HG03378 (cell line): ENCODE measurements around the gene DKK2.
A peak's percentile ranks its signal among the peaks of the same experiment; 100 is the strongest.
"Not testable (repeated sequence)": the region's sequence is repeated elsewhere in the genome, so short reads cannot be mapped to it uniquely, and the experiment has no call there.

ENCODE experiments used
- ATAC-seq: cut with Tn5 transposase; IDR thresholded peaks from one replicate; pipeline ENCODE4 v1.9.1; 2021; ENCODE audit warnings: mild to moderate bottlenecking, moderate library complexity; ENCODE audit not compliant: unreplicated experiment

The DKK2 gene

DNA sequence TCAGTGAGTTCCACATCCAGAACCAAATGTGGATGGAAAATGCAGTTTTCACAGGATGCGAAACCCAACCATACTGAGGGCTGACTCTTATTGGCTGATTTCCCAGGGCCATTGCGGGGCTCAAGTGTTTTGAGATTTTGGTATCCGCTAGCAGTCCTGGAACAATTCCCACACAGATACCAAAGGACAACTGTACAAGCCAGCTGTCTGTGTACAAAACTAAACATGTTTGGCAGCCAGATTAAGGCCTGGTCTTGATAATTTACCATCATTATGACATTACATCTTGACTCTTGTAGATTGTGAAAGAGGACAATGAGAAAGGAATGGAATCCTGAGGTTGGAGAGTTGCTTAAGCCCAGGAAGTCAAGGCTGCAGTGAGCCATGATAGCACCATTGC lies 121.9 kb downstream of the DKK2 start:
- no peak for ATAC-seq

DNA sequence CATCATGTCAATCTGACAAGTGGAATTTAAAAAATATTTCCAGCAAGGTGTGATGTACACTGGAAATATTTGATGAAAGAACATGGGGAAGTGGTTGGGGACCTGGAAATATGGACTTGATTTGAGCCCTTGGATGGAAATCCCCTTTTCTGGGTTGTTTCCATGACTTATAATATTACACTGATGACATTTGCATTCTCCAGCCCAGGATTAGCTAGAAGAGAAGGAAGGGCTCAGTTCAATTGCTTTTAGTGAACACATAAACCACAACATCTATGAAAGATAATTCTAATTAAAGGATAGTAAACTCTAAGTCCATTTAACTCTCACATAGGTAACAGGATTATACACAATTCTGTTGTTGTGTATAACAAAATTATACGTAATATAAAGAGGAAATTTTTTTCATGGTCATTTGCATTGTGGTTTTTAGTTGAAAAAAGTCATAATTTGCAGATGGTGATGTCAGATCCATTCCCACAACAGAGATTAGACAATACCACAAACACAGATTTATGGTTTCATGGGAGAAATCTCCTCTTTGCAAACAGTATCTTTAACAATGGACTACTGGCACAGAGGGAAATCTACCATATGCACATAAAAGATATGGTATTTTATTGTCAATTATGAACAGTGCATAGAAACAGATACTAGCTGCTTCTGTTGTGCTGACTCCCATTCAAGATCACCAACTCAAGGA lies 126.5 kb downstream of the DKK2 start:
- ATAC-seq, result no peak

DNA sequence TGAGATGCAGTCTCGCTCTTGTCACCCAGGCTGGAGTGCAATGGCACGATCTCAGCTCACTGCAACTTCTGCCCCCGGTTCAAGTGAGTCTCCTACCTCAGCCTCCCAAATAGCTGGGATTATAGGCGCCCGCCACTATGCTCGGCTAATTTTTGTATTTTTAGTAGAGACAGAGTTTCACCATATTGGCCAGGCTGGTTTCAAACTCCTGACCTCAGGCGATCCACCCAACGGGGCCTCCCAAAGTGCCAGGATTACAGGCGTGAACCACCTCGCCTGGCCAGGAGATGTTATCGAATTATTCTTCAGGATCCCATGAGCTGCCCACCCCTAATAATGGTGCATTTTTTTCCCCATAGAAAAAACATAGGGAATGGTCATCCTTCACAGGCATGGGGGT lies 128.1 kb downstream of the DKK2 start:
- ATAC-seq, result not testable (repeated sequence)

DNA sequence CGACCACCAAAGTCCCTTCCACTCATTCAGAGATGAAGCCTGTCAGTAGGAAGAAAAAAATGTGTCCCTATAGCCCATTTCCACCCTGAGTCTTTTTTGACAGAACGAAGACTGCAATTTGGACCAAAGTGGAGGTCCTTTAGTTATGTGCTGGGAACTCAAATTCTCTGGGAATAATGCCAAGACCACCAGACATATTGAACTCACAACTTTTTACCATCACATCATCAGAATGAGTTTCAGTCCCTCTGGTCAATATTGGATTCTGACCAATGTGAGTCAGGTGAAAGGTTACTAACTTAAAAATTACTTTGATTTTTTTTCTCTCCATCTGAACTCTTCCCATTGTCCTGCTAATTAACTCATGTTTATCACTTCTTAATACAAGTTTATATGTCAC lies 128.9 kb downstream of the DKK2 start:
- ATAC-seq, result no peak

DNA sequence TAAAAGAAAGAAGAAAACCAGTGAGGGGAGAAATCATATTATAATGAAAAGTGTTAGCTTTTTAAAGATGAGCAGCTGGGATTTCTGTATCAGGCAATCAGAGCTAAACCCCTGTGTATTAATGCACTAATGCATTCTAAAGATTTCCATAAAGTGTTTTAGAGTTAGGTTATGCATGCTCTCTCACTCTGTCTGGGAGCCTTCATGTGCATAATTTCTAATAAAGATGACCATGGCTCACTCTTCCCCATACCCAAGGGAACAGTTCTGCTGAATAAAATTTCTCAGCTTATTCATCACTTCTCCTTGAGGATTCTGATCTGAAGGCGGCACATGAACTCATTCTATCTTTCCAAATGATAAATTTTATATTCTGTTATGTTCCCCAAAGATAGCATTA lies 129.4 kb downstream of the DKK2 start:
- no peak for ATAC-seq

DNA sequence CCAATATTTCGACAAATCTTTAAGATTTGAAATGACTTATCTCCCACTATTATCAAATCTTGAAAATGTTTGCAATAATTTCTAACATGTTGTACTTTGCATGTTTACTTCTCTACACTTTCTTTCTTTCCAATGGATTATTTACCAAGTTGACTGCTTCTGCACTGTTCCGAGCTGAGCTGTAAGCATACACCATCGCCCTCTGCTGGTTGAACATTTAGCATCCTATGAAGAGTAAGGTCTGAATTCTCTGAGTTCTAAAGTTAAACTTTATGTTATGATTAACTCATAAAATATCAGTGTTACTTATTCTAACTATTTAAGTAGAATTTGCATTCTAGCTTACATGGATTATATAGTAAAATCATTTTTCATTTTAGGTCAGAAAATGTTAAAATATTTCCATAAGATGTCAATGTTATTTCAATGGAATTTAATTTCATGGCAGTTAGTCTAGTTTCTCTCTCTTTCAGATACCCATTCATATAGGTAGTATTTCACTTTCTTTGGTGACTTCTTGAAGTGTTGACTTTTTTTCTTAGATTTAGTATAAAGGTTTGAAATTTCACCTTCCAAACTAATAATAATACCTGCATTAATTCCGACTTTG lies 137.4 kb downstream of the DKK2 start:
- peak; percentile 87 for ATAC-seq

DNA sequence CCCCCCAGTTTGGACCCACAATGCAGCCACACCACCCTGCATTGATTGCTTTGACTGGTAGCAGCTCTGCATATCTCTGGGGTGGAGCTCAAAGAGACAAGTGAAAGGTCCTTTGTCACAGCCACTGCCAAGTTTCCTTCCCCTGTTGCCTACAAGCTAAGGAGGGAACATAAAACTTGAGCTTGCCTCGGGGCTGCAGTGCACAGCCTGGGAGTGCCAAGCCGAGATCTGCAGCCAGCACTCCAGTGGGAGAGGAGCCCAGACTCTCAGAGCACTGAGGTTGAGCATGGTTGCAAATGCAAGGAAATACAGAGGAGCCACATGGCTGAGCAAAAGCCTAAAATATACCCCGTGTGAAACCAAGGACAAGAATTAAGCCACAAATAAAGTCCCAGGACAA lies 142.2 kb downstream of the DKK2 start:
- no peak for ATAC-seq

DNA sequence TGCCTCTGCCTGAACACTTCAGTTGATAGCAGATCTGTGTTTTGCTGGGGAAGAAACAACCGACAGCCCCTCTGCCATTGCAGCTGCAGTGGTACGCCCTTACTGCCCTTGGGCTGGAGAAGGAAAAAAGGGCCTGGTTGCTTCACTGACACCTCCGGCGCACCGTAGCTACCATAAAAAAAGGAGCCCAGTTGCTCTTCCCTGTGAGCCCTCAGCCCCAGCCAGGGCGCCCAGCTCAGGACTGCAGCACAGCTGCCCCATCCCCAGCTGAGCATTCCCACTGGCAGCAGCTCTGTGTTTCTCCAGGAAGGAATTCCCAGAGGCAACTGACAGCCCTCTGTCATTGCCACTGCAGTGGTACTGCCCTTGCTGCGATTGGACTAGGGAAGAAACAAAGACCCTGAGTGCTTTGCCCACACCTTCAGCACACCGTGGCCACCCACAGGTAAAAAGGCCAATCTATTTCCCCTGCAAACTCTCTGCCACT lies 142.7 kb downstream of the DKK2 start:
- ATAC-seq, result no peak

DNA sequence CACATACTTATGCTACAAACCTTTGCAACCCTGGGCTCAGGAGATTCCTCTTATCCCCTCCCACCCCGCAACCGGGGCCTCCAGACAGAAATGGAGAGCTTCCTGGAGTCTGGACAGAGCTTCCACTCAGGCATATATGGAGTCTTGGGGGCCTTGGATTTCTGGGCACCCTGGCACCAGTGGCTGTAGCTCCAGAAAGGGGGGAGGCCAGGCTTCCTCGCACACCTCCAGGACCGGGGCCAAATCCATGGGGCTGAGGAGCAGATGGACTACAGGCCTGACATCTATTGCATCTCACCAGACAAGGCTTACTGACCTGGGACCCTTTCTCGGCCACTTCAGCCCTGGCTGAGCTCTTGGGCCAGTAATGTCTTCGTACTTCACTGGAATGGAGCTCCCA lies 143.3 kb downstream of the DKK2 start:
- no peak for ATAC-seq

DNA sequence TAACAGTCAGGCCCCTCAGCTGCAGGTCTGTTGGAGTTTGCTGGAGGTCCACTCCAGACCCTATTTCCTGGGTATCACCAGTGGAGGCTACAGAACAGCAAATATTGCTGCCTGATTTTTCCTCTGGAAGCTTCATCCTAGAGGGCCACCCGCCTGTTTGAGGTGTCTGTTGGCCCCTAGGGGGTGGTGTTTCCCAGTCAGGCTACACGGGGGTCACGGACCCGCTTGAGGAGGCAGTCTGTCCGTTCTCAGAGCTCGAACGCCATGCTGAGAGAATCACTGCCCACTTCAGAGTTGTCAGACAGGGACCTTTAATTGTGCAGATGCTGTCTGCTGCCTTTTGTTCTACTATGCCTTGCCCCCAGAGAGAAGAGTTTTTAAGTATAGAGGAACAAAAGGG lies 160.8 kb downstream of the DKK2 start:
- ATAC-seq, result no peak
